ENCODE results near the gene CTXN1. TPM values are rescaled to one million over a fixed set of nuclear protein-coding genes. Genes with fewer than 3 reads are reported as not detected.
"Not testable (repeated sequence)": the region's sequence is repeated elsewhere in the genome, so short reads cannot be mapped to it uniquely, and the experiment has no call there.

The CTXN1 gene
- total and polyA plus RNA-seq, 7 donors, result 0.04 to 0.30 (median 0.25) TPM; not detected in 4

GRCh38 chr19:7961920-7962626 lies 36.1 kb upstream of the CTXN1 start:
- H3K36me3 ChIP-seq (ENCODE audit: insufficient read depth in 1 of 2, low read depth in 1 of 2), result peaks cover 4 to 89% of the 10 kb centered on the region in 2 donors
- 88 to 94% (median 90%) methylated on average over 13 of the region's 13 CpGs for WGBS, 3 donors
- no peak overlapping the region for H3K27ac ChIP-seq

GRCh38 chr19:7961082-7961481 lies 35.1 kb upstream of the CTXN1 start:
- H3K9me3 ChIP-seq; DNase-seq; H3K27me3 ChIP-seq (ENCODE audit: insufficient read depth in 3 of 3, low read length in 2 of 3); H3K4me1 ChIP-seq; H3K27ac ChIP-seq; H3K4me3 ChIP-seq; intact Hi-C loops (cut with DNase I); ATAC-seq: not testable (repeated sequence)
- 93 to 96% (median 94%) methylated on average over 4 of the region's 4 CpGs for WGBS, 3 donors
- H3K36me3 ChIP-seq (ENCODE audit: insufficient read depth in 1 of 2, low read depth in 1 of 2), result peaks cover 0 to 80% of the 10 kb centered on the region in 2 donors

More at GRCh38 chr19:7961920-7962626, 36.1 kb upstream of the CTXN1 start:
- DNase-seq (no peak), ATAC-seq (no peak)
- Histone ChIP-seq H3K9me3 (no peaks in the 10 kb centered on the region), H3K4me1 (no peaks in the 10 kb centered on the region), H3K4me3 (no peak overlapping the region), H3K27me3 (ENCODE audit: insufficient read depth in 3 of 3, low read length in 2 of 3) (no peaks in the 10 kb centered on the region)
- intact Hi-C loops (cut with DNase I), result no loop called here
- no peak for TF ChIP-seq CTCF (IDR thresholded peaks at IDR 0.05)

- intact Hi-C loops (cut with DNase I), result no loop called here
- no peak for TF ChIP-seq CTCF (IDR thresholded peaks at IDR 0.05)
- H3K4me3 ChIP-seq, result no peak overlapping the region
- no peak for DNase-seq
- H3K4me1 ChIP-seq, result no peaks in the 10 kb centered on the region
- no peak for ATAC-seq
- H3K27ac ChIP-seq, result no peak overlapping the region
- H3K27me3 ChIP-seq (ENCODE audit: insufficient read depth in 3 of 3, low read length in 2 of 3), result no peaks in the 10 kb centered on the region
- no peaks in the 10 kb centered on the region for H3K9me3 ChIP-seq
- H3K36me3 ChIP-seq (ENCODE audit: insufficient read depth in 1 of 2, low read depth in 1 of 2), result peaks cover 0 to 61% of the 10 kb centered on the region in 2 donors
- 61 to 69% (median 66%) methylated on average over 6 of the region's 6 CpGs for WGBS, 3 donors
Observed at GRCh38 chr19:7959211-7959610, 33.3 kb upstream of the CTXN1 start.

GRCh38 chr19:7955696-7956095 lies 29.8 kb upstream of the CTXN1 start:
- H3K27me3 ChIP-seq (ENCODE audit: insufficient read depth in 3 of 3, low read length in 2 of 3), result no peaks in the 10 kb centered on the region
- no peak overlapping the region for H3K4me3 ChIP-seq
- no peak for ATAC-seq
- TF ChIP-seq CTCF (IDR thresholded peaks at IDR 0.05), result no peak
- H3K36me3 ChIP-seq (ENCODE audit: insufficient read depth in 1 of 2, low read depth in 1 of 2), result peaks cover 0 to 26% of the 10 kb centered on the region in 2 donors
- WGBS, 3 donors, result 87 to 90% (median 88%) methylated on average over 11 of the region's 11 CpGs
- H3K27ac ChIP-seq, result no peak overlapping the region
- no peak for DNase-seq
- H3K9me3 ChIP-seq, result no peaks in the 10 kb centered on the region
- intact Hi-C loops (cut with DNase I), result no loop called here
- peaks cover 19% of the 10 kb centered on the region for H3K4me1 ChIP-seq

GRCh38 chr19:7953576-7953975 lies 27.6 kb upstream of the CTXN1 start:
- intact Hi-C loops (cut with DNase I), result loop anchor here in 1 of 2 donors (5.0 kb wide), 1 partner anchor 49 kb away; no protein-coding TSS in a partner anchor
- H3K27me3 ChIP-seq (ENCODE audit: insufficient read depth in 3 of 3, low read length in 2 of 3), result no peaks in the 10 kb centered on the region
- WGBS, 3 donors, result 78 to 81% (median 78%) methylated on average over 7 of the region's 7 CpGs
- ATAC-seq, result no peak
- H3K9me3 ChIP-seq, result no peaks in the 10 kb centered on the region
- TF ChIP-seq CTCF (IDR thresholded peaks at IDR 0.05), result no peak
- H3K4me3 ChIP-seq, result no peak overlapping the region
- peaks cover 0 to 11% of the 10 kb centered on the region in 2 donors for H3K36me3 ChIP-seq (ENCODE audit: insufficient read depth in 1 of 2, low read depth in 1 of 2)
- H3K4me1 ChIP-seq, result peaks cover 19% of the 10 kb centered on the region
- DNase-seq, result no peak
- H3K27ac ChIP-seq, result no peak overlapping the region

All from psoas muscle (tissue), 8 donors.